HG02884 (cell line): Measurements from ENCODE around the gene C10orf62.

Experiments used
- ATAC-seq: cut with Tn5 transposase; IDR thresholded peaks from one replicate; pipeline ENCODE4 v1.9.1; 2021; ENCODE audit warnings: mild to moderate bottlenecking, moderate library complexity; ENCODE audit not compliant: unreplicated experiment

C10orf62 gene

DNA sequence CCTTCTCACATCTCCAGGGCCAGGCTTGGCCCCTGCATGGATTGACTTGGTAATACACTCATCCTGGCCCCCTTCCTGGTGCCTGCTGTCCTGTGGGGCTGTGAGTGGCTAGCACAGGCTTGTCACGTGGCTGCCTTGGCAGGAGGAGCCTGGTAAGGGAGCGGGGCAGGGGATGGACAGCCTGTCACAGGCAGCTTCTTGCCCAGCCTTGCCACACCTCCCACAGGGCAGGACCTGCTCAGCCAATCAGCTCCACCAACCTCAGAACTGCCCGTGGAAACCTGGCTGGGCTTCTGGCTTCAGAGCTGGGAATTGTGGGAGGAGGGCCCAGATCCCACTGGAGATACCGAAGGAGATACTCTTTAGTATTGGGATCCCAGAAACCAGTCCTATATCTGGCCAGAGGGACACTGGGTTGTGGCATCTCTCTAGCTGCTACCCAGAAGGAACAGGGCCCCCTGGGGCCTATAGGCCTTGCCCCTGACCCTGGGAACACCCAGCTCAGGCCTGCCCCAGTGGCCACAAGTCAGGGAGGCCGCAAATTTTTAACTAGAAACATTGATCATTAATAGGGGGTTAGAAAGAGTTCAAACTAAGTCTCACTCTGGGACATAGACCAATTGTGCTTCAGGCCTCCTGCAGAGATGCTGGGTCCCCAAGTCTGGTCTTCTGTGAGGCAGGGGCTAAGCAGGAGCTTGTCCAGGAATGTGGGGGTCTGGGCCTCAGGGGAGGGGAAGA, 5.3 kb upstream of the C10orf62 start, which contains the start of gene HOGA1:
HOGA1 (plus strand) TSS at position 330 of the 738 bp plus-strand sequence; CDS start at position 645, 315 bp downstream.
- no peak for ATAC-seq

DNA sequence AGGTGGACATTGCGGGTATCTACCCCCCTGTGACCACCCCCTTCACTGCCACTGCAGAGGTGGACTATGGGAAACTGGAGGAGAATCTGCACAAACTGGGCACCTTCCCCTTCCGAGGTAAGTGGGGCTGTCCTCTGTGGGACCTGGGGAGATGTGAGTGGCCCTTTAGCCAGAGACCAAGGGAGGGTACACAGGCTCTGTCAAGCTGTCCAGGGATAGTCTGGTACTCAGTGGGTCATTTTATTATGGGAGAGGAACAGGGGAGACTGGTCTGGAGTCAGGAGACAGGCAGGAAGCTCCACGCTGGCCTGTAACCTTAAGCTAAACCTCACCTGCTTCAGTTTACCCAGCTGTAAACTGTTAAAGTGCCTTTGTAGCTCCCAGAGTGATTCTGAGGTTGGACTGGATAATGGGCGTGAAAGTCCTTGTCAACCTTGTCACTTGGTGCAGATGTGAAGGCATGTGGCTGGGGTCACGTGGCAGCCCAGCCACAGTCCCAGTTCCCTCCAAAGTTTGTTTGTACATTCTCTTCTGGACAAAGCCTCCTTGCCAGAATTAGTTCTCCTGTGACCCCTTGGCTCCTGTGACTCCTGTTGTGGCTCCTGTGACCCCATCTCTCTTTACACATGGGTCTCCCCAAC, 4.6 kb upstream of the C10orf62 start:
- no peak for ATAC-seq

DNA sequence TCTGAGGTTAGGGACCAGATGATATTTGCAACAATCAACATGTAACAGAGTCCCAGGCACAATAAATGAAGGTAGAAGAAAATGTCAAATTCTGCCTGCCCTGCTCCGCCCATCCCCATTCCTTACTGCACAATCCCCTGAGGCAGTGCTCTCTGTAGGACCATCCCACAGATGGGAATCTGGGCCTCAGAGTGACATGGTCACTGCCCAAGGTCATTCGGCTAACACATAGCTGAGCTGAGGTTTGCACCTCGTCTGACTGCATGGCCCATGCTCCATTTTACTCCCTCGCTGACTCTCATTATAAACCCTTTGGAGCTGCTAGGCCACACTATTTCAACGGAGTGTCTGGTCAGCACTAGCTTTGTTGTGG, 4.1 kb upstream of the C10orf62 start:
- ATAC-seq = no peak

DNA sequence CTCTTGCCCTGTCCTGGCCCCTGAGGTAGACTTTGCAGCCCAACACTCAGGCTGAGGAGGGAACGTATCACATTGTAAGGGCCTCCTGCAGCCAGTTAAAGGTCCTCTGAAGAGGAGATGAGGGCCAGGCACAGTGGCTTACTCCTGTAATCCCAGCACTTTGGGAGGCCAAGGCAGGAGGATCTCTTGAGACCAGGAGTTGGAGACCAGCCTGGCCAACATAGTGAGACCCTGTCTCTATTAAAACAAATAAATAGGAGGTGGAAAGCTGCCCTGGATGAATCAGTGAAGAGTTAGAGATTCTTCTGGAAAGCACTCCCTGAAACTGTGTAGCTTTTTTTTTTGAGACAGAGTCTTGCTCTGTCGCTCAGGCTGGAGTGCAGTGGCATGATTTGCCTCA, 2.3 kb upstream of the C10orf62 start:
- ATAC-seq = no peak

DNA sequence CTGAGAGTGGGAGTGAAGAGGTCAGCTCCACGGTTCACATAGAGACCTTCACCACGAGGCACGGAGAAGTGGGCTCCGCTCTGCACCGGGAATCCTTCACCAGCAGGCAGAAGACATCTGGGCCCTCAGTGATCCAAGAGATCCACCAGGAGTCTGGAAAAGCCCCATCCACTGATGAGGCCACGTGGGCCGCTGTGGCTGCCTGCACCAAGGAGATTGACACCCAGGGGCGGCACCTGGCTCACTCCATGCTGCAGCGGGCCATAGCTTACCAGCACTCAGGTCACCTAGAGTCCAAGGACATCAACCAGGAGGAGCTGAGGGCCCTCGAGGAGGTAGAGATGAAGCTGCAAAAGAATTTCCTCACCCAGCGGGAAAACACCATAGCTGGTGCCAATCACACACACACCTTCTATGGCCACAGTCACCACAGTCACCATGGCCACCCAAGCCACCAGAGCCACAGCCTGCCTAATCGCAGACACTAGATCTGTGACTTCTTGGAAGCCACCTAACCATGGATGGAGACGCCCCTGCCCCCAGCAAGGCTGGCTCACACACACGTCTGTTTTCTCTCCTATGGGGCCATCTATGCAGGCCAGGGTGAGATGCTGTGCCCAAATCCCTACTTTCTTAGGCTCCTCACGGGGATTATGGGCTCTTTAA, 694 bp downstream of the C10orf62 start:
- ATAC-seq = no peak

DNA sequence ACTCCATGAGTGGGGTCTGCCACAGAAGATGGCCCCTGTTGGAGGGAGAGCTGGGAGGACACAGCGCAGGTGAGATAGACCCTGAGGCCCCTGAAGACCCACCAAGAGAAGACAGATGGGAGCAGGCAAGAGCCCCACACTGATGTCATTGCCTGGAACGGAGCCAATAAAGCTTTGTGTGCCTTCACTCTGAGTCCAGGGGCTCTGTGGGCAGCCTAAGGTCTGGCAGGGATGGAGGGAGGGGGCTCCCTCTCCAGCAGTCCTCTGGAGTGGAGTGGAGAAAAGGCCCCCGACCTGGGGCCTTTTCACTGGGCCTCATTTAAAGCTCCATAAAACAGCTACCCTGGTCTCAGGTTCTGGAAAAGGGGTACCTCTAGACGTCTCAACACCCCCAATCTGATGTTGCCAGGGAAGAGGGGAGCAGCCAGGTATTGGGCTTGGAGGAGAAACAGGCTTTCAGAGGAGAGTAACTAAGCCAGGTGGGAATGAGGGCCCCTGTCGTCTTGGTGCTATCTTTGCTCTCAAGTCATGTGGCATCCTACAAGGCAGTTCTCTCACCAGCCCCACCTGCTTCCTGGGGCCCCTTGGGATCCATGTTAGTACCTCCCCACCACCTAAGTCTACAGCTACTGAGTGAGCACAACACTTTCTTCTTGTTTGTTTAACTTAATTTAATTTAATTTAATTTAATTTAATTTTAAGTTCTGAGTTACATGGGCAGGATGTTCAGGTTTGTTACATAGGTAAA, 1.4 kb downstream of the C10orf62 start:
- ATAC-seq = no peak

DNA sequence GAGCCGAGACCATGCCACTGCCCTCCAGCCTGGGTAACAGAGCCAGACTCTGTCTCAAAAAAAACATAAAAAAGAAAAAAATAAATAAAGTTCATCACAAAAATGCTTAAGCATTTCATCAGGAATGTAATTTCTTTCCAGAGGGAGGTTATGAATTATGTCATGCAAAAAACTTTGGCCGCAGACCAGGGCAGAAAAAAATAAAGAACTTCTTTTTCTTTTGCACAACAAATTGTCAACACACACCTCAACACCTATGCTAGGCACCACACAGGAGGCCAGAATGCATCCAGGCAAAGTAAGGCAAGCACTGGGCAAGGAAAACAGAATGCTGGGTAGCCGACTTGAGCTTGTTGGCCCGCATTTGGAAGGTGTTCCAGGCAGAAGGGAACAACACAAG, 3.9 kb downstream of the C10orf62 start:
- ATAC-seq = no peak

DNA sequence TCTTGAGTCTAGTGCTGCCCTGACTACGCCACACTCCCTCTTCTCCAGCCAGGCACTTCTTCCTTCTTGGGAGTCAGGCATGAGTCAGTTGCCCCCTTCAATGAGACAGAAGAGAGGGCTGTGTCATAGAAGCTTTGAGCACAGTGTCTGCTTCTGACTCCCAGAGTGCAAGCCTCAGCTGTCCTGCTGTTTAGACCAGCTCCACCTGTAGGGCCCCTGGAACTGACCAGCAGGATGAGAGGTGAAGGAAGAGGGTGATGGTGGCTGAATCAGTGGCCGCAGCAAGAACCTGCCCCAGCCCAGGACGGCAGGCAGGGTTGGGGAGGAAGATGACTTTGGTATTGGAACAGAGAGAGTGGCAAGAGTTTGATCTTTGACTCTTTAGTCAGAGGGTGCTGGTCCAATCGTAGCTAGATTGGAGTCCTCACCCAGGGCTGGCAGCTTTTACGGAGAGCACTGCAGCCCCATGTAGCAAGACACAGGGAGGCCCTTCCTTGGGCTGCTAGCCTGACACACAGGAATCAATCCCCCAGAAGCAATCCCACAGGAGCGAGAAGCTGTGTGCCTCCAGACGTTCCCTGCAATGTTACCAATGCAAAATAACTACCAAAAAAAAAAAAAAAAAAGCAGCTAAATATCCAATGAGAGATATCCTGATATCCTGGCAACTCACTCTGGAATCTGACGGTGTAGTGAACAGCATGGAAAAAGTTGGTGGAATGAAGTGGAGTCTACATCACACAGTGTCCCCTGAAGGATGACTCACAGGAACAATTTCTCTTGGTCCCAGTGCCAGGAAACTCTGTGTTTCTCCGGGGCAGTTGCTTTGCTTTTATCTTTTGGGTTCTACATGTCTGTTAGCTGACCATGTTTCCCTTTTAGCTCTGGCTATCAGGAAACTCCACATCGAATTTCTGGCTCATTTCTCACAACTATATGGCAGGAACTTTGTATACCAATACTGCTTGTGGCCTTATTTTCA, 6.9 kb downstream of the C10orf62 start:
- no peak for ATAC-seq

DNA sequence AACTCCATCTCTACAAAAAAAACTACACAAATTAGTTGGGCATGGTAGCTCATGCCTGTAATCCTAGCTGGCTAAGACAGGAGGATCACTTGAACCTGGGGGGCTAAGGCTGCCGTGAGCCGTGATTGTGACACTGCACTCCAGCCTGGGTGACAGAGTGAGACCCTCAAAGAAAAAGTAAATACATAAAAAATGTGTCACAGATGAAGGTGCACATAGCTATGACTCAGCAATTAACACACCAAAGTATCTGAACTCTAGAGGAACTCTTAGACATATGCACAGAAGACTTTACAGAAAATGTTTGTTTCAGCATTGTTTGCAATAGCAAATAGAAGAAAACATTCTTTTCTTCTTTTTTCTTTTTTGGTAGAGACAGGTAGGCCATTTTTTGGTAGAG, 8.3 kb downstream of the C10orf62 start:
- ATAC-seq = no peak

DNA sequence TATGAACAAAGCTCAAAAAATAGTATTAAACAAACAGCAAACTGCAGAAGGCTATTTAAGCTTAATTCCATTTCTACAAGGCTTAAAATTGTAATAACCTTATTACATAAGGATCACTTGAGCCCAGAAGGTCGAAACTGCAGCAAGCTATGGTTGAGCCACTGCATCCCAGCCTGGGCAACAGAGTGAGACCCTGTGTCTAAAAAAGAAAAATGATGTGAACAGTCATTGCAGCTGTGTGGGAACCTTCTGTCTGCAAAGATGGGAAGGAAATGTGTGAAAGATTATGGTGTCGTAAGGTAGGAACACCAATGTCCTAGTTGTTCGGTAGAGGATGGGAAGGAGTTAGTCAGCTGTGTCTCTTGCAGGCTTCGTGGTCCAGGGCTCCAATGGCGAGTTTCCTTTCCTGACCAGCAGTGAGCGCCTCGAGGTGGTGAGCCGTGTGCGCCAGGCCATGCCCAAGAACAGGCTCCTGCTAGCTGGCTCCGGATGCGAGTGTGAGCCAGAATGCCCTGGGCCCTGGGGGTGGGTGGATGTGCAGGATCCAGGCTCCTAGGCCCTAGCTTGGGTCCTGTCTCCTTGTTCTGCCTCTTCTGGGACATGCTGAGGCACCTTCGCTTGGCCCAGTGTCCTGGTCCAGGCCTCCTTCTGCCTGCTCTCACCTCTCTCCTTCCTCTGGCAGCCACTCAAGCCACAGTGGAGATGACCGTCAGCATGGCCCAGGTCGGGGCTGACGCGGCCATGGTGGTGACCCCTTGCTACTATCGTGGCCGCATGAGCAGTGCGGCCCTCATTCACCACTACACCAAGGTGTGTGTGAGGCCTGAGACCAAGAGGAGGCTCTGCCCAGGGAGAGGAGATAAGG, 9.1 kb downstream of the C10orf62 start:
- no peak for ATAC-seq

DNA sequence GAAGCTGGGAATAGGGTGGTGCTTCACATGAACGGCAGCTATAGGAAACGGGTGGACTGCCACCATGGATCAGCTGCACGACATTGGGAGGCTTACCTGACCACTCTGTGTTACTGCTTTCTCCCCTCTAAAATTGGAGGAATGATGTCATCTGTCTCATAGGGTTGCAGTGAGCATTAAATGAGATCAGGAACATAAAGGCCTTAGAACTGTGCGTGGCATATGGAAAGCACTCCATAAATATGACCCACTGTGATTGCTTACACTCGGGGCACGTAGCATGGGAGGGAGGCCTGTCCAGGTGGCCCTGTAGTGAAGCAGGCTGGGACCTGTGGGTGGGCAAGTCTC, 9.7 kb downstream of the C10orf62 start:
- ATAC-seq = no peak

DNA sequence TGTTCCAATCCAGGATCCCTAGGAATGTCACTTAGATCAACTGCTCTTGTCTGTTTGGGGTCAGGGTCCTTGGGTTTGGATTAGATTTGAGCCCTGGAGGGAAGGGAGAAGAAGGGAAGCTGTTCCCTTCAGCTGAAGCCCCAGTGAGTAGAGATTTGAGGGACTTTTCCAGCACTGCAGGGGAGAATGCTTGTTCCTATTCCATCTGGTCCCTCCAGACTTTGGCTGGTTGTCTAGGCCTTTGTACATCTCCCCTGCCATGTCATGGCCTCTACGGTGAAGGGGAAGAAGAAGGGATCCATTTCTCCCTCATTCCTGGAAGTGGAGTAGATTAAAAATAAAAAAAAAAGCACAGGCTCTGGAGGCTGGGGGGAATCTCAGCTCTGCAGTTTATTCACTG, 11.1 kb downstream of the C10orf62 start:
- no peak for ATAC-seq

DNA sequence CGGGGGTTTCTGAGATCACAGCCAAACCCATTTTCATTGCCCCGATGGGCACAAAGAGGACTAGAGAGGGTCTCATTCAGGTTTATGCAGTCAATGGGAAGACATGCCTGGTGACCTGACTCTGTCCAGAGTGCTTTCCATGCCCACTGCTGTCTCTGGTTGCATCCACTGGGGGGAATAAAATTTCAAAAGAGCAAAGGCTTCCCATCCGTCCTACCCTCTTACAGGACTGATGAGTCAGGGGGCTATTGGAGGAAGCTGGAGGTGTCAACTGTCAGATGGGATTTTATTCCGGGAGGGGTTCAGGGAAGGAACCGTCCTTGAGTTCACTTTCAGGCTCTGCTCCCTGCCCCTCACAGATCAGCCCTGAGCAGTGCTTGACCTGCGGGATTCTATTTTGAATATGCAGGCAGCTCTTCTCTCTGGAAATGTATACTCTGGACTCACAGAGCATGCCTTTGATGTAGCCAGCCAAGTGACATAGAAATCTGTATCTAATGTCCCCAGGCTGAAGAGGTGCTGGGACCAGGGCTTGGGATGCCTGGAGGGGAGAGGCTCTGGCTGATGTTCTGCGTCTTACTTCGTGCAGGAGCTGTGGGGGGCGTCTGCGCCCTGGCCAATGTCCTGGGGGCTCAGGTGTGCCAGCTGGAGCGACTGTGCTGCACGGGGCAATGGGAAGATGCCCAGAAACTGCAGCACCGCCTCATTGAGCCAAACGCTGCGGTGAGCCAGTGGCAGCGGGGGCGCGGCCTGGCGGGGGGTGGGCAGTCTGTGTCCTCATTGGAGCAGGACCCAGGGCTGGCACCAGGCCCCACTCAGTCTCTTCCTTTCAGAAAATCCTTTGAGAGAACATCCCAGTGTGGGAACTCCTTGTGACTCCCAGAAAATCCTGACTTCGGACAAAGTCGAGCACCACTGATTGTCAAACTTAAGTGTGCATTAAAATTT, 12.0 kb downstream of the C10orf62 start:
- no peak for ATAC-seq

DNA sequence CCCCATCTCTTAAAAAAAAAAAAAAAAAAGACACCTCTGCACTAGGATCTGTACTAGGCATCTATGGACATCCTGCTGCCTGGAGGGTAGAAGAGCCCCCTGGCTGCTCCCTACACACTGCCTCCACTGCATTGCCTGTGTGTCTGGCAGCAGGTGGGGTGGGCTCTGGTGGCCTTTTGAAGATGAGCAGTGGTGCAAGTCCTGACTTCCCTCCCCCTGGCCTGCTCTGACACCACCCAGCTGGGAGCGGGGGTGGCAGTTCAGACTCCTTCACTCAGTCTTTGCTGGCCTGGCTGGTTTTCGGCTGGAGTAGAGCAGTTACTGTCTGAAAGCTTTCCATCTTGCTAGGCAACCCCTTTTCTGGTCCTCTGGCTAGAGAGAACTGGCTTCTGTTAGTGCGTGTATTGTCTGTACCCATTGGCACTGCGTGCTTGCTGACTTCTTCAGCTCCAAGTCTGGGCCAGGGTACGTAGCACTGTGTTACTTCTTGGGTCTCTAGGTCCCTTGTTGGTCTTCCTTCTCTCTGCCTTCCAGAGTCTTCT, 17.6 kb downstream of the C10orf62 start:
- ATAC-seq = no peak

DNA sequence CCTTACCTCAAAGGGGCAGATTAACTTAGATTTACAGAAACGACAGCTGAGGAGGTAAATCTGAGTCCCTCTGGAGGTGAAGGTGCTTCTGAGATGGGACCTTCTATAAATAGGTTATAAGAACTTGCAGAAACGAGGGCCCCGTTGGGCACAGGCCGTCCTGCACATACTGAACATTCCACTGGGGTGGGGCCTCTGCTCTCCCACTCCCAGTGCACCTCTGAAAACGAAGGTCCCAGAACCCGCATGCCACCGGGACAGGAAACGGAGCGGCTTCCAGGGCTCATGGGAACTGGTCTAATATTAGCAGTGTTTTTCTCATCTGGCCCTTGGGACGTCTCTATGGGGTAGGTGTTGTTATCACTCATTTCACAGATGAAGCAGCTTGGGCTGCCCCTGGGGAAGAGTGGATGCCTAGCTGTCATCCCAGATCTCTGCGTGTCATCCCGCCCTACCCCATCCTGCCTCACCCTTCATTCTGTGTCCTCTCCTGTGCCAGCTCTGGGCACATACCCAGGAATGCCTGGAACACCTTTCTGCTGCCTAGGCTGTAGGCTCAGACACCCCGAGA, 19.6 kb downstream of the C10orf62 start:
- ATAC-seq = no peak

DNA sequence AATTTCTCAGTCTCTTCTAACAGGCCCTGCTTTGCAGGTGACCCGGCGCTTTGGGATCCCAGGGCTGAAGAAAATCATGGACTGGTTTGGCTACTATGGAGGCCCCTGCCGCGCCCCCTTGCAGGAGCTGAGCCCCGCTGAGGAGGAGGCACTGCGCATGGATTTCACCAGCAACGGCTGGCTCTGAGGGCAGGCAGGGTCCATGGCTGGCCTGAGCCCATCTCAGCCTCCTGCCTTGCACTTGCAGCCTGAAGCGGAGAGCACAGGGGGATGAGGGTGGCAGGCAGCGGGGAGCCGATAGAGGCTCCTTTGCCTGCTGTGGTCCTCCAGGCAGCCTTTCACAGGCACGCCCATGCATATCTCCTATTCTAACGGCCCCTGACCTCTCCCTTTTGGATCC, 22.0 kb downstream of the C10orf62 start:
- ATAC-seq = no peak

DNA sequence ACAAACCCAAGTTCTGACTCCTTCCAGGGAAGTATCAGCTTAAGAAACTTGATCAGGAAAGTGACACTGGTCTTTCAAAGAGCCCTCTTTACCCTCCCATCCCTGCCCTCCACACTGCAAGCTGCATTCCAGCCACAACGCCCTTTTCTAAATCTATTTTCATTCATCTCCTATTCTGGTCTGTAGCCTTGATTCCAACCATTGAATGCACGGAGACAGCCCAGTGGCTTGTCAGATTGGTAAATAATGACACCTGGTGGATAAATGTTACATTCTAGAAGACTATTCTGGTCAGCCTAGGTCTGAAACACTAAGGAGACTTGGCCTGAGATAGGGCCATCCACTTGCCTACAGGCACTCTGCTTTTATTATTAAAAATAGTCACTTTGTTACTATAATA, 22.9 kb downstream of the C10orf62 start:
- no peak for ATAC-seq

DNA sequence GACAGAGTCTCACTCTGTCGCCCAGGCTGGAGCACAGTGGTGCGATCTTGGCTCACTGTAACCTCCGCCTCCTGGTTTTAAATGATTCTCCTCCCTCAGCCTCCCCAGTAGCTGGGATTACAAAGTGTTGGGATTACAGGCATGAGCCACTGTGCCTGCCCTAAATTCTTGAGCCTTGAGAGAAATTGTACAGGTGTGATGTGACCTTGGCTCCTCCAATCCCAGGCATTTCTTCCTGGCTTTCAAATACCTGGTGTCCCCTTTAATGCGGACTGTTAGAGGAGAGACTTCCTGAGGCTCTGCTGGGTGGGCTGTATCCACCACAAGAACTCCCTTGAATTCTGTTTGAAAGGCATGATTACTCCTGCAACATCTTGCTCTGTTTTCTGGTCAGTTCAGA, 28.8 kb downstream of the C10orf62 start:
- ATAC-seq = no peak
